Kidney (tissue), 14 donors: ENCODE measurements around the gene C2CD3. TPM values are rescaled to one million over a fixed set of nuclear protein-coding genes. Genes with fewer than 3 reads are reported as not detected.

Experiments
- DNase-seq, 5 donors: peaks; one replicate each; pipeline ENCODE4 v3.0.0-alpha.2; 2013 to 2020
- FAIRE-seq: peaks from 2 replicates; lab custom pipeline; 2012; peaks lifted over from hg19 to GRCh38; lab: Jason Lieb, UNC
- H3K27ac ChIP-seq, 2 donors: one replicate each; pipeline ENCODE4 v1.7.0; 2013; ENCODE audit warnings: low read depth in 2 of 2, low read length in 2 of 2, inconsistent platforms in 1 of 2
- H3K27me3 ChIP-seq: one replicate; pipeline ENCODE4 v1.7.1; 2013; ENCODE audit warnings: low read length, inconsistent platforms; ENCODE audit not compliant: control insufficient read depth, insufficient read depth
- H3K36me3 ChIP-seq, 3 donors: one replicate each; pipeline versions ENCODE4 v1.7.0 to v1.7.1; 2013; ENCODE audit warnings: low read length in 3 of 3, control low read depth in 1 of 3, inconsistent platforms in 1 of 3; ENCODE audit not compliant: insufficient read depth in 3 of 3, control insufficient read depth in 2 of 3
- H3K4me1 ChIP-seq, 3 donors: one replicate each; pipeline versions ENCODE4 v1.7.0 to v1.7.1; 2013; ENCODE audit warnings: low read length in 3 of 3, inconsistent platforms in 1 of 3, low read depth in 1 of 3; ENCODE audit not compliant: control insufficient read depth in 2 of 3, insufficient read depth in 2 of 3
- H3K4me3 ChIP-seq, 3 donors: one replicate each; pipeline versions ENCODE4 v1.7.0 to v1.8.1; 2013; ENCODE audit warnings: low read length in 3 of 3, control low read depth in 1 of 3, inconsistent platforms in 1 of 3
- H3K9ac ChIP-seq, 3 donors: one replicate each; pipeline versions ENCODE4 v1.7.0 to v1.7.1; 2013; ENCODE audit warnings: low read length in 3 of 3, control low read depth in 1 of 3, inconsistent platforms in 1 of 3
- H3K9me3 ChIP-seq, 3 donors: one replicate each; pipeline versions ENCODE4 v1.7.0 to v1.7.1; 2013; ENCODE audit warnings: low read length in 3 of 3, control low read depth in 1 of 3, inconsistent platforms in 1 of 3; ENCODE audit not compliant: control insufficient read depth in 2 of 3, insufficient read depth in 1 of 3
- intact Hi-C: fragments of 100-400 bp; cut with DNase I; formaldehyde crosslinking; loops from one replicate; pipeline ENCODE4 v1.11.1; 2022
- polyA plus RNA-seq: library from polyadenylated mRNA; stranded (reverse); fragments of 350-450 nt; fragmentation: Illumina TruSeq; extraction: RNeasy Lipid Tissue Mini Kit (QIAGEN cat#74804); gene quantifications from one replicate; pipeline ENCODE4 v1.2.3, GENCODE V29; 2014; ENCODE audit warnings: low read depth, low replicate concordance; ENCODE audit not compliant: insufficient read depth
- total RNA-seq: library from RNA; stranded (reverse); fragmentation: NEBNext Ultra II Directional; extraction: Animal tissue kit (Norgen Biotek cat#: 25700); gene quantifications from one replicate; pipeline ENCODE4 v1.2.1, GENCODE V29; 2021
- TF ChIP-seq, protein P1 (sequence below): IDR thresholded peaks from 3 replicates; pipeline ENCODE4 v1.5.1; 2012; ENCODE audit warnings: mild to moderate bottlenecking, moderate library complexity, borderline replicate concordance; ENCODE audit not compliant: insufficient read depth; ENCODE audit errors: extremely low read depth
- donor health status: control.
- donor health status: control.
- donor health status: control.
- donor health status: control.
- donor health status: control.
- donor health status: DM: yes; HTN: yes; CAD: no.
- donor health status: Normal renal cell carcinoma (clear cell type).

Gene C2CD3
- total and polyA plus RNA-seq, 2 donors from 2014 or later: 5.6 to 28.7 TPM

DNA sequence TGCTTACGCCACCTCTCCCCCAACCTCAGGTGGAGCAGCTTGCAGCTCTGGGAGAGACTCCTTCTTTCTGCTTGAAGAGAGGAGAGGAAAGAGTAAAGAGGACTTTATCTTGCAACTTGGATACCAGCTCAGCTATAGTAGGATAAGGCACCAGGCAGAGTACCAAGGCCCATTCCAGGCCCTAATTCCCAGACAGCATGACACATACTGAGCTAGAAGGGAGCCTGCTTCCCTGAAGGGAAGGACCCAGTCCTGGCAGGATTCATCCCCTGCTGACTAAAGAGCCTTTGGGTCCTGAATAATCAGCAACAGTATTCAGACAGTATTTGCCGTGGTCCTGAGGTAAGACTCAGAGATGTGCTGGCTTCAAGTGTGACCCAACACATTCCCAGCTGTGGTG is 41.7 kb upstream of the C2CD3 start:
- Histone ChIP-seq H3K9me3 (no peaks in the 10 kb centered on the region), H3K4me3 (no peak overlapping the region), H3K27me3 (no peaks in the 10 kb centered on the region), H3K27ac (no peak overlapping the region), H3K9ac (no peak overlapping the region), H3K4me1 (no peaks in the 10 kb centered on the region), H3K36me3 (peaks cover 0 to 7% (median 4%) of the 10 kb centered on the region in 3 donors)
- no peak for FAIRE-seq
- DNase-seq: no peak
- intact Hi-C loops: no loop called here
- TF ChIP-seq, protein P1, sequence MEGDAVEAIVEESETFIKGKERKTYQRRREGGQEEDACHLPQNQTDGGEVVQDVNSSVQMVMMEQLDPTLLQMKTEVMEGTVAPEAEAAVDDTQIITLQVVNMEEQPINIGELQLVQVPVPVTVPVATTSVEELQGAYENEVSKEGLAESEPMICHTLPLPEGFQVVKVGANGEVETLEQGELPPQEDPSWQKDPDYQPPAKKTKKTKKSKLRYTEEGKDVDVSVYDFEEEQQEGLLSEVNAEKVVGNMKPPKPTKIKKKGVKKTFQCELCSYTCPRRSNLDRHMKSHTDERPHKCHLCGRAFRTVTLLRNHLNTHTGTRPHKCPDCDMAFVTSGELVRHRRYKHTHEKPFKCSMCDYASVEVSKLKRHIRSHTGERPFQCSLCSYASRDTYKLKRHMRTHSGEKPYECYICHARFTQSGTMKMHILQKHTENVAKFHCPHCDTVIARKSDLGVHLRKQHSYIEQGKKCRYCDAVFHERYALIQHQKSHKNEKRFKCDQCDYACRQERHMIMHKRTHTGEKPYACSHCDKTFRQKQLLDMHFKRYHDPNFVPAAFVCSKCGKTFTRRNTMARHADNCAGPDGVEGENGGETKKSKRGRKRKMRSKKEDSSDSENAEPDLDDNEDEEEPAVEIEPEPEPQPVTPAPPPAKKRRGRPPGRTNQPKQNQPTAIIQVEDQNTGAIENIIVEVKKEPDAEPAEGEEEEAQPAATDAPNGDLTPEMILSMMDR: no peak

DNA sequence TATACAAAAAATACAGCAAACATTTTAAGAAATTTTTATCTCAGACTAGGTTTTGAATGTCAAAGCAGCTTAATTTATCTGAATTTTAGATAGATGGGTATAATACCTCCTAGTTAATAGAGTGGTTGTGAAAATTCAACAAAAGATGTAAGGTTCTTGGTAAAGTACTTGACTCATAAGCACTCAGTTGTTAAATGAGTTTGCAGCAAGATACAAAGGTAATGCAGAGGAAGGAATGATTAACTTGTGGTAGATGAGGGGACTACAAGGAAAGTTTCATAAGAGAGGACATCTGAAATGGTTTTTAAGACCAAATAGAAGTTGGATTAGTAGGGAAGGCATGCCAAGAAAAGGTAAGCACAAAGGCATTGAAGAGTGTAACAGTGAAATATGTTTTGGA is 37.7 kb upstream of the C2CD3 start:
- H3K27me3 ChIP-seq: no peaks in the 10 kb centered on the region
- FAIRE-seq (no peak), DNase-seq (no peak)
- no peaks in the 10 kb centered on the region for H3K9me3 ChIP-seq
- no peaks in the 10 kb centered on the region for H3K4me1 ChIP-seq
- TF ChIP-seq, protein P1: no peak
- intact Hi-C loops: no loop called here
- H3K27ac ChIP-seq: no peak overlapping the region
- no peak overlapping the region for H3K4me3 ChIP-seq
- H3K36me3 ChIP-seq: peaks cover 0 to 23% (median 9%) of the 10 kb centered on the region in 3 donors
- H3K9ac ChIP-seq: no peak overlapping the region

DNA sequence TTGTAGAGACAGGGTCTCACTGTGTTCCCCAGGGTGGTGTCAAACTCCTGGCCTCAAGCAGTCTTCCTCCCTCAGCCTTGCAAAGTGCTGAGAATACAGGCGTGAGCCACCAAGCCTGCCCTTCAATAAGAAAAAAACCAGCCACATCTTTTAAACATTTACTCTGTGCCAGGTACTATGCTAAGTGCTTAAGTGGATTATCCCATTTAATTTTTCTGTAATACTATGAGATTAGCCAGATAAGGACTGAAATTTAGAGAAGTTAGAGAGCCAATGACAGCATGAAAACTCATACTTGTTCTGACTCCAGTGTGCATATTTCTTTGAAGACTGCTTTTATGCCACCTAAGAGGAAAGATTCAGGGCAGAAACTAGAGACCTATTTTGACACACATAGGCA is 35.9 kb upstream of the C2CD3 start:
- DNase-seq: no peak
- TF ChIP-seq, protein P1: no peak
- no peaks in the 10 kb centered on the region for H3K27me3 ChIP-seq
- H3K4me1 ChIP-seq: no peaks in the 10 kb centered on the region
- peaks cover 0 to 23% (median 7%) of the 10 kb centered on the region in 3 donors for H3K36me3 ChIP-seq
- no peak overlapping the region for H3K27ac ChIP-seq
- FAIRE-seq: no peak
- intact Hi-C loops: no loop called here
- H3K9me3 ChIP-seq: no peaks in the 10 kb centered on the region
- H3K9ac ChIP-seq: no peak overlapping the region
- no peak overlapping the region for H3K4me3 ChIP-seq

DNA sequence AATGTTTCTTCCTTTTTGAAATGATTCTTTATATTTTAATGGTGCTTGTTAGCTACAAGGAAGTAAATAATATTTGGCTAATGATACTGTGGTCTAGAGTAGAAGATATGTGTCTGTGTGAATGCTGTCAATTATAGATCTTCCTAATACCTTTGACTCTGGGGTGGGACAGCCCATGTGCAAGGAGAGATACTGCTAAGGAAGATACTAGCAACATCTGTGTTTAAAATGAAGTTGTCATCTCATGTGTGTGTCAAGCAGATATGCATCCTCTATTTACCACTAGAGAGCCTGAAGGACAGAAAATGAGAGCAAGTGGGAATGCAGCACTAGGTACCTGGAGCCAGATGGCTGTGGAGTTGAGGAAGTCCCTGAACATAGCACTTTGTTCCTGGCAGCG is 34.4 kb upstream of the C2CD3 start:
- Histone ChIP-seq H3K27me3 (no peaks in the 10 kb centered on the region), H3K4me3 (no peak overlapping the region), H3K9me3 (no peaks in the 10 kb centered on the region), H3K4me1 (no peaks in the 10 kb centered on the region), H3K9ac (no peak overlapping the region), H3K36me3 (peaks cover 0 to 23% (median 7%) of the 10 kb centered on the region in 3 donors), H3K27ac (no peak overlapping the region)
- no peak for DNase-seq
- intact Hi-C loops: no loop called here
- no peak for FAIRE-seq
- TF ChIP-seq, protein P1: no peak
